GM21723 (cell line): ENCODE results near the gene TCF7.

ENCODE experiments used
- ATAC-seq: cut with Tn5 transposase; IDR thresholded peaks from one replicate; pipeline ENCODE4 v1.9.1; 2021; ENCODE audit warnings: mild to moderate bottlenecking, moderate library complexity; ENCODE audit not compliant: unreplicated experiment

Gene TCF7

DNA sequence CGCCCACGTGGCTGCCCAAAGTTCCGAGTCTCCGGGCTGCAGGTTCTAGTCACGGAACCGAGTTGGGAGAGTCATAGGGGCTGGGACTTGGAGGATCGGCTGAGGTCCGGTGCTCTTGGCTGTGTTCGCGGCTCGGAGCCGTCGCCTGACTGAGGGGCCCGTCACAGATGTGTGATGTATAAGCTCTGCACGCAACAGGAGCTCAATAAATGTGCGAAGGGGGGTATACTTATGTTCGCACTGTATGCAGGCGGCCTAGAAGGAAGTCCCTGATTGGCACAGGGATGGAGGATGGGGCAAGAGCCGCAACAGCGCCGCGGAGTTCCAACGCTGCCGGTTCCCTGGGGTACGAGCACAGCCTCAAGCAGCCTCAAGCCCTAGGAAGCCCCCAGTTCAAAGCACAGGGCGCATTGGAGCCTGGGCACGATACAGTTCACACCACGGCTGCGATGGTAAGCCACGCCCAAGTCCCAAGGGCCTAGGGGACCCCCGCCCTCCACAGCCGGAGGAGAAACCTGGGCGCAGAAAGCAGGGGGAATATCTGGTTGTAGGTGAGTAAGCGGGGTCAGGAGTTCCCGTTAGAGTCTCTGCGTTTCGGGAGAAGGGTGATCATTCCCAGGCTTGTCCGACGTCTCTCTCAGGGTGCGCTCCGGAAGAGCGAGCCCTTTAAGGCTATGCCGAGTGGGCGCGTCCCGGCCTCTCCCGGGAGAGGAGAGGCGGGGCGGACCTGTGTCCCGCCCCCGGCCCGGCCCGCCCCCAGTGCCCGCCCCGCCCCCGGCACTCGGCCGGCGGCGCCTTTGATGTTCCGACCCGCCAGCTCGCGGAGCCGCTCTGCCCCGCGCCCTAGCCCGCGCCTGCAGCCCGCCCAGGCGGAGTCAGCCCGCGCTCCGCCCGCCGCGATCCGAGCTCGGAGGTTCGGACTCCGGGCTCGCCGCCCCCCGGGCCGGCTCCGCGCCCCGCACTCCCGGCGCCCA, at the start of gene TCF7:
Gene TCF7 (plus strand): TSS at position 780 of the 974 bp plus-strand sequence. CDS start 226 bp downstream, outside the sequence.
- peak; percentile 82 for ATAC-seq

DNA sequence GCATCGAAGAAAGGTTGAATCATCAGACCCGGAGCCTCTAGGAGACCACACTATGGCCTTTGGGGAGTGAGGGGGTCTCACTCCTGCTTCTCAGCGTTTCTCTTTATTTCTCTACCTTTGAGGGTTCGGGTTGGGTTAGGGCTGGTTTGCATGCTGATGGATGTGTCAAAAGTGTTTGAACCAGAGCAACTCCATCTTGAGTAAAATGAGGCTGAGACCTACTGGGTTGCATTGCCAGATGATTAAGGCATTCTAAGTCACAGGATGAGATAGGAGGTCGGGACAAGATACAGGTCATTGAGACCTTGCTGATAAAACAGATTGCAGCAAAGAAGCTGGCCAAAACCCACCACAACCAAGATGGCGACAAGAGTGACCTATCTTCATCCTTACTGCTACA, 44.9 kb upstream of the TCF7 start:
- no peak for ATAC-seq

DNA sequence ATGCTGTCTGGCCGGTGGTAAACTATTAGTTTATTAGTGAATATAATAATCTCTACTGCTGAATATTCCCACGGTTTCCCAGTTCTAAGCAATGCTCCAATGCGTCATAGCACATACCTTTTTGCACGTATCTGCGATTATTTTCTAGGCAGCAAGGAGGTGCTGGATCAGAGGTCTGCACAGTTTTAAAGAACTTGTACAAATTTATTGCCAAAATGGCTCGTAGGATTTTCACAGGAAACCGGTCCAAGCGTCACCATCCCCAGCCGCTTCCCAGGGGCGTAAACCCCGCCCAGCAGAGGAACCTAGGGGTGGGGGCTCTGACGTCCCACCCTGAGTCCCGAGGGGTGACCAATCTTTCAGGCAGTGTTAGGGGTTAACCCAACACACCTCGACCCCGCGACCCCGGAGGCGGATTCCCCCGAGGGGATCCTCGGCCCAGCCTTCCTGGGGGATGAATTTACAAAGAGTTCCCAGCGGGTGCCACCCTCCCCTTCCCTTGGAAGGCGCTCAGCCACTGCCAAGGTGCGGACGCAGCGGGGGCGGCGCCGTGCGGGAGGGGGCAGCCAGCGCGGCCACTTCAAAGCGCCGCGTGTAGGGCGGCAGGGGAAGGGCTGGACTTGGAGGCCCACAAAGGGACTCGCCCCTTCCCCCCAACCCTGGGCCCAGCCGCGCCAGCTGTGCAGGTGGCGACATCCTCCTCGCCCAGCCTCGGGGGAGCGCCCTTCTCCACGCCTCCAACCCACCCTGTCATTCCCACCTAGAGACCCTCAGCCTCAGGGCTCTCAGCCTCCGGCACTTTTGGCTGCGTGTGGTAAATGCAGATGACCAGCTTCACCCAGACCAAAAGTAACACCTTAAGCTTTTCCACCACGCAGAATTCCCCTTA, 43.5 kb upstream of the TCF7 start:
- no peak for ATAC-seq

DNA sequence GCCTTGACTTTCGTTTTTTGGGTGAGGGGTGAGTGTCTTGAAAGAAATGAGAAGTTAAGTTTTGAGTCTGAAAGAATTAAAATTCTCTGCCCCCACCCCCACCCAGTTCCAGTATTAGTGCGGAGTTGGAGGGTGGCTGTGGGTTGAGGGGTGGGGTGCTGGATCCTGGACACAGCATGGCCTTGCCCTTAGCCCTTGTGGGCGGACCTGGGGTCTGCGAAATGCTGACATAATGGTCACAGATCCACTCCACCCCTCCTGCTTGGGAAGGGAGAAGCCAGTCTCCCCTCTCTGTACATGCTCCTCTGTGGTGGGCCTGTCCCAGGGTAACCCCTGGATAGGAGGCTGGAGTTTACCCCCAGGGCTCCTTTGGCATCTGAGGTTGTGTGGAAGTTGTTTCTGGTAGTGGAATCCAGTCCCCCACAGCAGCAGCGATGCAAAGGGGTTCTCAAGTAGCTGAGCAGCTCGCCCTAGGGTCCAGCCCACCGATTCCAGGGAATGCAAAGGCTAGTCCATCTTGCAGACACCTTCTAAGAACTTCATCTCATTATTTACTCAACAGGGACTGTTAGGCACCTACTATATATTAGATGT, 42.8 kb upstream of the TCF7 start:
- ATAC-seq = no peak

DNA sequence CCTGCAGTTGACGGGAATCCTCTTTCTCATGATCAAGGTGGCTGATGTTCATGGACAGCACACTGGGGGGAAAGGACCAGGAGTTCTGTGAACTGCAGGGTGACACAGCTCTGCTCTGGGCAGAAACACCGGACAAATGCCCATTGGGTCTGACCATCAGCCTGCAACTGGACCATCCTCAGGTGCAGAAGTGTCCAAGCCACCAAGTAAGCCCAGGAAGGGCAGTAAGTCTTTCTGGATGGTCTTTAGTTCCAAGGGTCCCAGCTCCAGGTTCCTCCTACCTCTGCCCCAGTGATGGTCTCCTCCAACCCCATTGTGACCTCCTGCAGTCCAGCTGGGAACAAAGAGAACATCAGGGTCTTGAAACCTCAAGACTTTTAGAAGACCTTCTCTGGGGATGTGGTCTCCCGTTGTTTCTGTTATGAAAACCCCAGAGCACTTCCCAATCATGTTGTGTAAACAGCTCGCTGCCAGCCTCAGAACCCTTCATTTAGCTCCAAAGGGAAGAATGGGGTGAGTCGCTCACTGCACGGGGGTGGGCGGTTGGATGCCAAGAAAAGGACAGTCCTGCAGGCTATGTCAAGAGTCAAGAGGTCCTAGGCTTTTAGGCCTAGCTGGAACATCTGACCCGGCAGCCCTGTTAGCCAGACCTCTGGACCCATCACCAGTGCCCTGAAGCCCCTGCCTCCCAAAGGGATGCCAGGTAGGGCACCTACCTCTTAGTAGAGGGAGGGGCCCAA, 41.8 kb upstream of the TCF7 start:
- no peak for ATAC-seq

DNA sequence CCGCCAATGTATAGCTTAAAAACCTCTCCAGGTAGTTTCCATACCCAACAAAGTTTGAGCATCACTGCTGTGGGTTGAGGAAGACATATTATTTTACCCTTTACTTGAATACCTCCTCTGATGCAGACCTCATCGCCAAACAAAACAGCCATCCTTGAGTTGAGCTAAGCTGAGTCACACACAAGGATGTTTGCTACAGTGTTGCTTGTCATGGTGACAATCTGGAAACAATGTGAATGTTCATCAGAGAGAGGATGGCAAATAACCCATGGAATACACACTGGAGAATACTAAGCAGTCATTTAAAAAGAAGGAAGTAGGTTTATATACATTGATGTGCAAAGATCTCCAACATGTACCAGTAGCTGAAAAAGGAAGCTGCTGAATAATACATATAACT, 41.1 kb upstream of the TCF7 start:
- no peak for ATAC-seq

DNA sequence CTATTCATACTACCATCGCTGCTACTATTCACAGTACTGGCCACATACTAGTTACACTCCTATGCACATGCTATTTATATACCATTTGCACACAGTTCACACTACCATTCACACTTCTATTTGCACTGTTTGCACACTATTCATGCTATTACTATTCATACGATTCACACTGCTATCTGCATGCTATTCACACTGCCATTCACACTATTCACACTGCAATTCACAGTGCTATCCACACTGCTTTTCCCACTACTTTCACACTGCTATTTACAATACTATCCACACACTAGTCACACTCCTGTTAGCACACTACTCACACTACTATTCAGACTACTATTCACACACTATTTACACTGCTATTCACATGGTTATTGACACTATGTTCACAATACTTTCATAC, 39.4 kb upstream of the TCF7 start:
- ATAC-seq = no peak

DNA sequence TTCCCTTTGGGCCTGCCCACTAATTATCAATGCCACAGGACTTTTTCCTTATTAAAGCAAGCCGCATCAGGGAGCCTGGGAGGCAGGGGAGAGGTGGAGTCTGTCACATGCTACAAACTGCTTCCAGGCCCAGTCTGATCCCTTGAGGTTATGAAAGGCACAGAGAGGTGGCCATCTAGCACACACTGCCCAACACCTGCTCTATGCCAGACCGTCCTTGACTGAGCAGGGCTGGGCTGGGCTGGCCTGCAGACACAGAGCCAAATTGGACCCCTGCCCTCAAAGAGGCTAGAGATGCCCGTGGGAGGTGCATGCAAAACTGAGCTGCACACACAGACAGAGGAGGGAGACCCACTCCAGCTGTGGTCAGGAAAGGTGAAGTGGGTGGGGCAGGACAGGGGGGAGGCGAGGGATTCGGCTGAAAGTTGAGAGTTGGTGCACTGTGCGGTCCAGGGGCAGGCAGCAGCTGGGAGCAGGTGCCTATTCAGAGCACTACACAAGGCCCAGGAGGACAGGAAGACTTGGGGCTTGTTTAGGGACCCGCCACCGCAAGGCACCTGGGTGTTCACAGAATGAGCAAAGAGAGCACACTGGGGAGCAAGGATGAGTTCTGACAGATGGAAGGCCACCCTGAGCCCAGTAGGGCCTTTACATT, 36.4 kb upstream of the TCF7 start:
- no peak for ATAC-seq

DNA sequence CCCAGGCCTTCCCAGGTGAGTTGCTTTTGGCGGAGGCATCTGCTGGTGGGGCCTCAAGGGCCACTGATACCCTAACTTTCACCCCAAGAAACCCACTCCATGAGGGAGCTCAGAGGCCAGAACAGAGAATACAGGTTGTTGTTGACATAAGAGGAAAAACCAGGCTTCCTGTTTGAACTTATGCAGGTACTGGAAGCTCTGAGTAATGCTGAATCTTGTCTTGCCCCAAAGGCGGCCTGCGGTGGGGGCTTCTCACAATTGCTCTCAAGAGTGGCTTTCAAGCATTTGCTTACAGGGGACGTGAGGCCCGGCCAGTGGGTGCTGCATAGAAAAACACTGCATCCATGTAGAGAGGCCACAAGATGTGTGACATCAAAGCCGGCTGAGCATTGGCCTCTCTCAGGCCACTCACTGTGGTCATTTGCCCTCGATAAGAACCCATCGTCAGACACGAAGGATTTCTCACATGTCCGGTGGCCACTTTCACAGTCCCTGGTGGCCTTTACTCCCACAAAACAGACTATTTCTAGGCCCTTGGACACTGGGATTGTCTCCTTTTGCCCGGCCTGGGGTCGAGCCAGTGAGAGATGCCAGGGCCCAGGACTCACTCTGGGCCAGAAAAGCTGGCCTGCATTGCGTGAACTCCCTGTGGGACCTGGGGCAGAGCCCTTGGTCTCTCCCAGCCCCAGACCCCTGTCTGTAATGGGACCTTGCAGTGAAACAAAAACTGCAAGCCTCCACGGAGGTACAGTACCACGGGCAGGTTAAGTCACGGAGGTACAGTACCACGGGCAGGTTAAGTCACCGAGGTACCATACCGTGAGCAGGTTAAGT, 34.5 kb upstream of the TCF7 start:
- no peak for ATAC-seq

DNA sequence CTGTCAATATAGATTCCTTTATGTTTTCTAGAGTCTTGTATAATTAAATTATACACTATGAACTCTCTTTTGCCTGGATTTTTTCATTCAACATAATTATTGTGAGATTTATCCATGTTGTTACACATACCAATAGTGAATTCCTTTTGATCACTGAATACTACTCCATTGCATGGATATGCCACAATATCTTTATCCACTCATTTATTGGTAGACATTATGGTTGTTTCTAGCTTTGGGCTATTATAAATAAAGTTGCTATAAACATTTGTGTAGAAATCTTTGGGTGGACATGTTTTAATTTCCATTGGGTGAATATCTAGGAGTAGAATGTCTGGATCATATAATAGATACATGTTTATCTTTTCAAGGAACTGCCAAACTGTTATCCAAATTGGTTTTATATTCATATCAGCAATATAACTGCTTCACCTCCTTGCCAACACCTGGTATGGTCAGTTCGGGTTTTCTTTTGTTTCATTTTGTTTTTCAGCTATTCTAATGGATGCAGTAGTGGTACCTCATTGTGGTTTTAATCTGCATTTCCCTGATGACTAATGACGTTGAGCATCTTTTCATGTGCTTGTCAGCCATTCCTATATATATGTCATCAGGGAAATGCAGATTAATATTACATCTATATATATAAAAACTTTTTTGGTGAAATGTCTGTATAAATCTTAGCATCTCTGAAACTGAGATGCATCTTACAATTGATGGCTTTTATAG, 32.1 kb upstream of the TCF7 start:
- no peak for ATAC-seq

DNA sequence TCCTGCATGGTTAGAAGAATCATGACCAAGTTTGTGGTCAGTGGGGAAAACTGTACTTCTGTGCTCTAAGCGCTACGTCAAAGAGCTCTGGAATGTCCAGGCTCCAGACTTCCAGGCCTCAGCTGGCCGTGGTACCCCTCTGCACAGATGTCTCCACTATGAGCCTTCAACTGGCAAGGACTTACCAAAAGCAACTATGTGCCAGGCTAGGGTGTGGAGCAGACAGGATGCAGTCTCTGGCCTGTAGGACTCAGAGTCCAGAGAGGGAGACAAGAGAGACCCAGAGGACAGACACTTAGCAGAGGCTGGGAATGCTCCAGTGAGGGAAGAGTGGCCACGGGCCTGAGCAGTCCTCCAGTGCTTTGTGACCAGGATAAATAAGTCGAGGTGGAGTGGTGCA, 31.0 kb upstream of the TCF7 start:
- no peak for ATAC-seq

DNA sequence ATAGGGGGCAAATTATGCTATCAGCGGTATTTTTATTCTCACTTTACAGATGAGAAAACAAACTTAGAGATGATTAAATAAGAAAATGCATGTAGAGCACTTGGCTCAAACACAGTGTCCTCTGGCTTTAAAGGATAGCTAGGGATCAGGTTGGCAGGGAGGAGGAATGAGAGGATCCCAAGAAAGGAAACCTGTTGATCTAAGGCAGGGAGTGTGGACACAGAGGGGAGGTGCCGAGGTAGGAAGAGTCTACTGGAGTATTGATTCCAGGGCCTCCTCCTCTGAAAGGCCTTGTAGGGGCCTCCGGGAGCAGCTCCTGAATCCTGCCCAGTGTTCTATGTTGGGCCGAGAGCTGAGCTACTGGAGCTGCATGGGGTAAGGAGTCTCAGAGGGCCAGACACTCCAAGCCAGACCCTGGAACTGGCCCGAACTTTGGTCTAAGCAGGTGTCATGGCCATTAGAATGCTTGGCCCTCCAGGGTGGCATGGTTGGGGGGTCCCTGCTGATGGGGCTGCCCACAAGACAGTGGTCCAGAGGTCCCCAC, 30.4 kb upstream of the TCF7 start:
- no peak for ATAC-seq

DNA sequence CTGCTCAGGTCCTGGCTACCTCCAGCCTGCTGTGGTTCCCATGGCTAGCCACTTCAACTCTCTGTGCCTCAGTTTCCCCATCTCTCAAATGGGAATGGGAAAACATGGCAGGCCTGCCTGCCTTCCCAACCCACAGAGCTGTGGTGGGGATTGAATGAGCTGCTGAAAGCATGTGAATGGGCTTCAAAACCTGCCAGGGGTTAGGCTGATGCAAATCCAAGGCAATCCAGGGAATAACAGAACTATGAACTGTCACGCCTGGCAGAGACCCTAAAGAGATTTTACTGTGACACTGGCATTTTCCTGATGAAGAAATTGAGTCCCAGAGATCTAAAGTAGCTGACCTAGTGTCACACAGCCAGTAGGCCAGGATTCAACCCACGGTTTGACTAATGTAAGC, 29.9 kb upstream of the TCF7 start:
- no peak for ATAC-seq

DNA sequence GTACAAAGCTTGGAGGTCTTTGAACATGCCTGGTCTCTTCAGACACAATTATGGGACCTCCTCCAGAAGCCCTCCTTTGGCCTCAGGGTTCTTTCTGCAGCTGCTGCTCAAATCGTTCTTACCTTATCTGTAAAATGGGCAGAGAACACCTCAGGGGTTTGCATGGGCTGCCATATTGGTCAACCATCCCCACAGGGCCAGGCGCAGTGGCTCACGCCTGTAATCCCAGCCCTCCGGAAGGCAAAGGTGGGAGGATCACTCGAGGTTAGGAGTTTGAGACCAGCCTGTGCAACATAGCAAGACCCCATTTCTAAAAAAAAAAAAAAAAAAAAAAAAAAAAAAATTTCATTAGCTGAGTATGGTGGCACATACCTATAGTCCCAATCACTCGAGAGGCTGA, 29.1 kb upstream of the TCF7 start:
- no peak for ATAC-seq

DNA sequence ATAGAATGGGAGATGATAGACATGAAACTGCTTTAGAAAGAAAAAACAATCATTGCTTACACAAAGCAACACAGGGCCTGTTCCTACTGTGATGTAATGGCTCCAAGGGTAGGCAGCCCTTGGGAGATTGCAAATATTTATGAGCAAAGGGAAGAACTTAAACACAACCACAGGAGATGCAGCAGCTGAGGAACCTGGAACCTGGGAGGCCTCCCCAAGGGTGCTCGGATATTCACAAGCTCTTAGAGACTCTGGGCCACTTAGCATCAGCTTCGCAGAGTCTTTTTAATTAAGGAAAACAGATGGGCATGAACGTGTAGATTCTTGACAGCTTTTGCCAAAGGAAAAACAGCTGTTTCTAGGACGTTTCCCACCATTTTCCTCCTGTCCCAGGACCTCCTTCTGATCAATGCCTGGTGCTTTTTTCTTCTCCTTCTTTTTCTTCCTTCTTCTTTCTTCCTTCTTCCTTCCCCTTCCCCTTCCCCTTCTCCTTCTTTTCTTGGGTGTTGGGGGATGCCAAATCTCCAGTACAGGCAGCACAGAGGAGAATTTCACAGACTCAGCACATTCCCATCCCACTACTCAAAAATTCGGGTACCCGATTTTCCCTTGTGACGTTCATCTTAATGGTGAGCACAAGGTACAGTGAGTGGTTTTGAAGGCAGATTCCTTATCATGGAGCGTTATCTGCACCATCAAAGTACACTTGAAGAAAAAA, 28.1 kb upstream of the TCF7 start:
- ATAC-seq = no peak

DNA sequence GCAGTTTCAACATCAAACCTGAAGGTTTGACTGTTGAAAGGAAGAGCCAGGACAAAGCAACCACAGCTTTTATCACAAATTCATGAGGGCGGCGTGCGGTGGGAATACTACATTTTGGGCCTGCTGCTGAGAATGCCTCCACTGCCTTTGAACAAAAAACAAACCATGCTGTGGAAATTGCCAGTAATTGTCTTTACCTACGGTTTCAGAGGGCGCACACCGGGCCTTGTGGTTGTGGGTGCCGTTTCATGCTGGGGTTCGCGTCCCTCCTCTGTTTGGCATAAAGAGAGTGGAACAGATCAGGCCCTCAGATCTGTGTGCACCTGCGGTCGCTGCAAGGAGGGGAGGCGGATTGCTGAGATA, 27.6 kb upstream of the TCF7 start:
- no peak for ATAC-seq

DNA sequence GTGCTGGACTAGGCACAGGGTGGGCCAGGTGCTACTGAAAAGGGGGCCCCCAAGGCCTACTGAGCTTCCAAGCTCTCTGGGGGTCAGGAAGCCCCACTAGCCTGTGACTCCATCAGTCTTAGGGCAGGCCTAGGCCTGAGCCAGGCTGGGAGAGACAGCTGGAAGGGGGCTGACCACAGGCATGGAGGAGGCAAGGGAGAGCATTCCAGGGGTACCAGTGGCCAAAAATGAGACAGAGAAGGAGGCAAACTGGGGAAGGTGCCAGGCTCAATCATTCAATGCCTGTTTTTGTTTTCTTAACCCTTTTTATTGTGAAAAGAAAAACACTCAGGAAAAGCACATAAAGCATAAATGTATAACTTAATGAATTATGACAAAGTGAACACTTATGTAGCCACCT, 26.2 kb upstream of the TCF7 start:
- no peak for ATAC-seq
